ENCODE measurements around the gene LEF1.
"Not testable (repeated sequence)": the region's sequence is repeated elsewhere in the genome, so short reads cannot be mapped to it uniquely, and the experiment has no call there.

Gene LEF1

GRCh38 chr4:108054025-108054638, 114.6 kb downstream of the LEF1 start:
- DNase-seq, result no peak

DNA sequence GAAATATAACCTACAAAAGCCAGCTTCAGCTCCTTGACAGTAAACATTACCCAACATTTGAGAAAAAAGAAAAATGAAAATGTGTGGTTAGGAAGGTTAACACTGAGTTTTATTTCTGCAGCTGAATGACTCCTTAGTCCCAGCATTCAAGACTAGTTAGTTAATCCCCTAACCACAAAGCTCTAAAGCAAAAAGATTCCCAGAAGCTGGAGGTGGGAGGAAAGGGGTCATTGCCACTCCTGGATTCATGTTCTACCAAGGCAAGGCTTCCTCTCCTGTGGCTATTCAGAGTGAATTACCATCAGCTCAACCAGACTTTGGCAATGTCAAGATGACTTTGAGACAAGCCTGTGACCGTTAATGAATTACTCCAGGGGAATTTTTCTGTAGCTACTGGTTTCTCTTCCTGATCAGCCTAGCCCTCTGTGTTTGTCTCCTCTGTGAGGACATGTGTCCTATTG, 115.5 kb downstream of the LEF1 start:
- no peak for DNase-seq

DNA sequence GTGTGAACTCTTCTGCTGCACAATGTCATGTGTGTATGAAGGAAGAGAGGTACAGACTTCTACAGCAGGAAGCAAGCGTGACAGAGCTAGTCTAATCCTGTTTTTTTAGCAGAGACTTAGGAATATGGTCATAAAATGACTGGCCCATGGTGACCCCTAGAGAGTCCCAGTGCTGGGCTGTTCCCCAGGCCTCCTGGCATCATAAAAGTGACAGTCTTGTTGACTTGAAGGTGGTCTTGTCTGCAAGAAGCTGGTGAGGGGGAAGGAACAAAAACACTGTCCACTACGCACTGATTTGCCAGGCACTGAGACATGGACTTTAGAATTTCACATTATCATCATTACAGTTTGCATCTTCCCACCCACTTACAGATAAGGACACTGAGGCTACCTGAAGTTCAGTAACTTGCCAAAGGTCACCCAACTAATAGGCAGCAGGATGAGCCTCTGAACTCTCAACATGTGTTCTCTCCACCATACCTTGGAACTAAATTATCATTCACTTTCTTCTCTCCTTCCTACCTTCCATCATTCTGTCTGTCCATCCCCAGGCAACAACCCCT, 116.1 kb downstream of the LEF1 start:
- no peak for DNase-seq

GRCh38 chr4:108051343-108051742, 117.4 kb downstream of the LEF1 start:
- DNase-seq, result no peak

DNA sequence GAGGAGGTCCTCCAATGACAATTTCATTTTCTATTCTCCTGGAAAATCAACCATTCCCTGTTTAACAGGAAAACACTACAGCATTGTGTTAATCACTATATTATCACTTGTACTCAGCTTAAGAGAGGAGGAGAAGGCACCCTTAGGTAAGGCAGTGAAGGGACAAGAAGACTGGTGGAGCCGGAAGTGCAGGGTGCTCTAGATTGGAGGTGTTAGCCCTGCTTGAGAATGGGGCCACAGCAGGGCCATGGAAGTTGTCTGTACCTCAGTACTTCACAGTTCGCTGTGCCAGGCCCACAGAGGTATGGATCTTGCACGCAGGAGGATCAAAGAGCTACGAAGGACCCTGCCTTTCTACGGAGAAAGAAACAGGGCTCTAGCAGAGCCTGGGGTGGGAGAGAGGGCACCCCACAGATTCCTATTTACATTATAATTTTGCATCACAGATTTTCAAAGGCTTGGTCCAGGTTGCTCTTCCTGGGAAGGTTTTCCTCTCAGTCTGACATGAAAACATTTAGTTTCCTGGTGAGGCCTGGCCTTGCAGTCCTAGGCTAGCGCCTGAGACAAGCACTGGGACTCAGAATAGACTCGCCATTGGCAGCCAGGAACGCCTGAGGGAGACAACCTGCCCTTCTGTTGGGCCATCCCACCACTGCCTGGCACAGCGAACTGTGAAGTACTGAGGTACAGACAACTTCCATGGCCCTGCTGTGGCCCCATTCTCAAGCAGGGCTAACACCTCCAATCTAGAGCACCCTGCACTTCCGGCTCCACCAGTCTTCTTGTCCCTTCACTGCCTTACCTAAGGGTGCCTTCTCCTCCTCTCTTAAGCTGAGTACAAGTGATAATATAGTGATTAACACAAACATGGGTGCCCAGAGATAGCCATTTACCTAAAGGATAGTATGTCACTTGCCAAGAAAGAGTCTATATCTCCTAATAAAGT, 118.3 kb downstream of the LEF1 start:
- DNase-seq, result not testable (repeated sequence)

DNA sequence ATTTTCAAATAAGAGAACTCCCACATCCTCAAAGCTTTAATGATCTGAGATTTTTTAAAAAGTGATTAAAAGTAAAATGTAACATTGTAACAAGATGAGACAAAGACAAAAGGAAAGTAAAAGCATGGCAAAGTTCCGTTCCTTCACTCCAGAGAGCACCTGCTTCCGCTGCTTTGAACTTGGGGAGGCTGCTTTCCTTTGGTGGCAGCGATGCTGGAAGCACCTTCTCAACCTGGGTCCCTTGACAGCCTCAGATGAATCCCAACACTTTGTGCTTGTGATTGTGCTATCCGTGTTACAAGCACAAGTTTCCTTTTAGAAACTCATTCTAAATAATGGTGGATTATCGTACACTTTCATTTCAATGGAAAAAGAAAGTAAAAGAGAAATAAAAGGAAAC, 119.3 kb downstream of the LEF1 start:
- peak in 1 of 2 experiments; percentile 2 for DNase-seq

- DNase-seq, result no peak
Observed at GRCh38 chr4:108048997-108049396, 119.7 kb downstream of the LEF1 start.

DNA sequence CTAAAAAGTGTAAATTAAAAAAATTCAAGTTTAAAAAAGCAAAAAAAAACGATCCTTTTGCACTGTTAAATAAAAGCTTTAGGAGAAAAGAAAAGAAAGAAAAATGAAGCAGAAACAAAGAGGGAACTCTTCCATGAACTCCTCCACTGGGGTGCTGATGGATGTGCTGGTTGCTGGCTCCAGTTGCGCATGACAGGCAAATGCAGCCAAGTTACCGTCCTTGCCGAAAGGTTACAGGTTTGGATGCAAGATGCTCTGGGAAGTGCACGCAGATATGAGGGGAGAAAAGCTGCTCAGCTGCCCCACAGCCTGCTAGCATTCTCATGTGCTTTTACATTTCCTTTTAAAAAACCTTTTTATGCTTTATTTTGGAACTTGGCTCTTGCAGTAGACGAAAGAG, 120.6 kb downstream of the LEF1 start:
- no peak for DNase-seq

GRCh38 chr4:108047199-108047598, 121.5 kb downstream of the LEF1 start:
- no peak for DNase-seq

- no peak for DNase-seq
Observed at GRCh38 chr4:108045687-108046024, 123.1 kb downstream of the LEF1 start.

DNA sequence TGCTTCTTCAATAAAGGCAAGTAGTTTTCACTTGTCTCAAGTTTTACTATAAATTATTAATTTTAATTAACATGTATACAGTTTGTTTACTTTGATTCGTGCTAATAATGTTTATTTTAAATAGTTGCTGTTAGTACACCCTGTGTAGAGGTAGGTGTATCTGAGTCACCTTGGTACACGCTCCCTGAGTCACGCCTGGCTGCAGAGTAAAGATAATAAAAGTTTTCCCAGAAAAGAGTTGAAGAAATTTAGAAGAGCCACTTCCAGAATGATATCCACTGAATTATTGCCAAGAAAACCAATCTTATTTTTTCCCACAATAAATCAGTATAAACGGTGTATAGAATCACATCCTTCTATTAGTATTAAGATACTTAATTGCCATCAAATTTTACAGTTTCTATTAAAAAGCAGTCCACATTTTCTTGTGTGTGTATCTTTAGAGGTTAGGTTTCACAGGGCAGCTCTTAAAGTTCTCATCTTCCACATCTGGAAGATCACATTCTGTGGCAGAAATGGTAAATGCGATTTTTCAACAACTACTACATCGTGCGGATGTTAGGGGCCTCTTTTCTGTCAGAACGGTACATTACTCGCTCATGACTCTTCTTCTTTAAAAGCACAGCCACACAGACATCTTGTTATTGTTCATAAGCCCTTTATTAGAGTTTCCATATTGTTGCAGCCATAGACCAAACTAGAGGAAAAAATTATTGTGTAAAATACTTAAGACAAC, 123.6 kb downstream of the LEF1 start:
- no peak for DNase-seq

GRCh38 chr4:108043526-108043925, 125.2 kb downstream of the LEF1 start:
- DNase-seq, result no peak

- DNase-seq, result no peak
Observed at GRCh38 chr4:108042927-108043326, 125.8 kb downstream of the LEF1 start.

DNA sequence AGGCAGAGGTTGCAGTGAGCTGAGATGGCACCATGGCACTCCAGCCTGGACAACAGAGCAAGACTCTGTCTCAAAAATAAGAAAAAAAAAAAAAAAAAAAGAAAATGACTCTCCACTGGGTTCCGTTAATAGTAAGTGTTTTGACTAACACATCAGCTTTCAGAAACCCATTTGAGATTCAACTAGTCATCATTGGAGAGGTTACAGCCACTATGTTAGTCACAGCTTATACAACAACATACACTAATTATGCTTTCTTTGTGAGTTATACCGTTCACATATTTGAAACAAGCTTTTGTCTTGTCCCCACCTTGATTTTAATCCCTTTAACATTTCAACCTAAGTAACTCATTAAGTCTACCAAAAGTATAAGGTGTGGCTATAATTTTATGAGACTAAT, 130.8 kb downstream of the LEF1 start:
- DNase-seq, result no peak

DNA sequence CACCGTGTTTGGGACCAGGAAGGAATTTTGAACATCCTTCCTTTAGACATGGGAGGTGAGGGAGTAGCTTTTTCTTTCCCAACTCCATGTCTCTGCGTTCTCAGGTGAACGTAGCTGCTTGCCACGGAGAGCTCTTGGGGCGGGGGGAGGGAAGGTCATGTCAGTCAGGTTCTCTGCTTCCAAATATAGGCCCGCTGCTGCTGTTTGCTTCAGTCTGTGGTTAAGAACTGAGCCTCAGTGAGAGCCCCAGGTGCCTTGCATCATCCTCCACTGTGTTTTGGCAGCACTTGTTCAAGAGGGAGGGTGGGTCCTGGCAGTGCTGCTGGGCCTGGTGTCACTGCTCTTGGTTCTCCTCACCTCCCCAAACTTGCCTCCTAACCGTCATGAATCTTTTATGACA, 132.5 kb downstream of the LEF1 start:
- no peak for DNase-seq

GRCh38 chr4:108035691-108036090, 133.0 kb downstream of the LEF1 start:
- no peak for DNase-seq

DNA sequence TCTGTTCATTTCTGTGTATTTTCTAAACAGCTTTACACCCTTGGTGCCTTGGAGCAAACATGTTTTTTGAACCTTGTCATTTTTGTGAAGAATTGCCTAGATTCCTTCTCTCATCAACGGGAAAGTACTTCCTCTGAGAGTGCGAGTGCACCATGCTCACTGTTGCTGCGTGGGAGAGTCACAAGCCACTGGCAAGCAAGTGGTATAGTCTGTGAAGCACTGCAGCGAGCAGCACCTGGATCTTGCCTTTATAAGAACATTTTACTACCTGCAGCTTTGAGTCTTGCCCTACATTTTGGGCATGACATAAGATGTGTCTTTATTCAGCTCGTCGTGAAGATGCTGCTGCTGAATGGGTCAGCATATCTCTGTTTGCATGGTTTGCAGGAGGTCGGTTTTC, 134.2 kb downstream of the LEF1 start:
- no peak for DNase-seq

DNA sequence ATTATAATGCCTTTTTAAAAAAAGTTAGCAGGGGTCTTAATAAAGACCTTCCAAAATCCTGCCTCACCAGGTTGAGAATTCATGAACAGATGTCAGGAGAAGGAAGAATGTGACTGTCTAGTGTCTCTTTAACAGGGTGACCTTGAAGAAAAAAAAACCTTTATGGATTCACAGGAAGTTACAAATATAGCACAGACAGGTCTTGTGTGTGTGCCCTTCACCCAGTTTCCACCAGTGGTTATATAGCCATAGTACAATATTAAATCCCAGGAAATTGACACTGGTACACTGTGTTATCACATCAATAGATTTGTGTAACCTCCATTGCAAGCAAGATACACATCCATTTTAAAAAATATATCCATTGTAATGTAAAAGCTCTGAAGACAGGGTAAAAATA, 135.4 kb downstream of the LEF1 start:
- DNase-seq, result no peak

DNA sequence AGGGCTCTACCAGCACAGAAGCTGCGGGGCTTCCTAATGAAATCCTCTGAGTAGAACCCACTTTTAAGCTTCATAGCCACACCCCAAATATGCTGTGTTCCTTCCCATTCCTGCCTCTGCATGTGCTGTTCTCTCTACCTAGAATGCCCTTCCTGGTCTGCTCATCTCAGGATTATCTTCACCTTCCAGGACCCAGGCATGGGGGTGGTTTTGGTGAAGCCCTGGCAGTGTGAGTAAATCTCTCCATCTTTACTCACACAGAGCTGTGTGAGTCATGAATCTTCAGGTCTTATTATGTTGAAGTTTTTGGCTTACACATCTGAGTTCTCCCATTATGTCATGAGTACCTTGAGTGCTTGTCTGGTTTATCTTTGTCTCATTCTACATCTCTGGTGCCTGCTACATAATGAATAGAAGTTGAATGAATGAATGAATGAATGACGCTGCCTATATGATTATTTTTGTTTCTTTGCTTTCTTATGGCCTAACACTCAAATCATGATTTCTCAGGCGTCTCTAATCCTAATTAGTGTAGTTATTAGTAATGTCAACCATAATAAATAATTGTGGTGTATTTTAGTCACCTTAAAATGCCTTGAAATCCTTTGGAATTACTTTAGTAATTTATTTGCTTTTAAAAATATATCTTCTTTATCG, 137.2 kb downstream of the LEF1 start:
- DNase-seq, result no peak

- peak; percentile 37 to 42 for DNase-seq
Observed at GRCh38 chr4:108030332-108030731, 138.4 kb downstream of the LEF1 start.

- DNase-seq, result no peak
Observed at GRCh38 chr4:108029731-108030130, 139.0 kb downstream of the LEF1 start.

GRCh38 chr4:108029016-108029720, 139.6 kb downstream of the LEF1 start:
- no peak for DNase-seq
